Measurements from ENCODE around the gene SLC35F3.

The SLC35F3 gene

DNA sequence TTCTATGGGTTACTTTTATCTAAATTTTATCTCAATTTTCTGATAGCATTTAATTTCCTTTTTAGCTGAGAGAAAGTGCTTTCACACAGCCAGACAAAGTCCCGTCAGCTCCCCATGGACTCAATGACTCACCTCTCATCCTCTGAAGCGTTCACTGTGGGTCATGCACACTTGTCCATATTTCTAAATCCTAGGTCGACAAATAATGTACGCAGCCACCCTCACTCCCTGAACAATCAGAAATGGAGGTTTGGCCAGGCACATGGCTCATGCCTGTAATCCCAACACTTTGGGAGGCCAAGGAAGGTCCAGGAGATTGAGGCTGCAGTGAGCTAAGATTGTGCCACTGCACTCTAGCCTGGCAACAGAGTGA lies 426.4 kb downstream of the SLC35F3 start:
- no peak for DNase-seq

- DNase-seq: no peak
Measured at GRCh38 chr1:234331507-234331906, 427.0 kb downstream of the SLC35F3 start.

DNA sequence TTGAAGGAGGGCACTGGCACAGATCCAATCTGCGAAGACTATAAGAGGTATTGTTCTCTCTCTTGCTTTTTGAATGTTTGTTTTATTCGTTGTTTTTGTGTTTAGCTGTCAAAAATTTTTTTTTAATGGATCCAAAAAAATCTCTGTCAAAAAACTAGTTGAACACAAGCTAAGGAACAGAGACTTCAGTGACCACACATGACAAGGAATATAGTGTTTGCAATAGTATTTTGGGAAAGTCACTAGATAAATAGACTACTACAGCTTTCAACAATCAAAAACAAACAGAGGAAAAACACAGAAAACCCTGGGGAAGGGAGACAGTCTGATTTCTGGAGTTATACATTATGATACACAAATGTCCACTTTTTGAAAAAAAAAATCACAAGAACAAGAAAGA lies 431.9 kb downstream of the SLC35F3 start:
- DNase-seq: no peak

GRCh38 chr1:234337233-234337632 lies 432.8 kb downstream of the SLC35F3 start:
- DNase-seq: no peak

DNA sequence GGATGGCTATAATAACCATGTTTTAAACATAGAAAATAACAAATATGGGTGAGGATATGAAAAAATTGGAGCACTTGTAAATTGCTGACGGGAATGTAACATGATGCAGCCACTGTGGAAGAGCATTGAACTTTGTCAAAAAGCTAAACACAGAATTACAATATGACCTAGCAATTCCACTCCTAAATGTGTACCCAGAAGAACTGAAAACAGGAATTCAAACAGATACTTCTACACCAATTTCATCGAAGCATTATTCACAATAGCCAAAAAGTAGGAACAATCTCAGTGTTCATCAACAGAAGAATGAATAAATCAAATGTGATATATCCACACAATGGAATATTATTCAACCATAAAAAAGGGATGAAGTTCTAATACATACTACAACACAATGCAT lies 436.1 kb downstream of the SLC35F3 start:
- no peak for DNase-seq

- no peak for DNase-seq
Measured at GRCh38 chr1:234342774-234343173, 438.3 kb downstream of the SLC35F3 start.

- DNase-seq: no peak
Measured at GRCh38 chr1:234345237-234345636, 440.8 kb downstream of the SLC35F3 start.

GRCh38 chr1:234348964-234349363 lies 444.5 kb downstream of the SLC35F3 start:
- no peak for DNase-seq

GRCh38 chr1:234355782-234356510 lies 451.5 kb downstream of the SLC35F3 start:
- no peak for DNase-seq

DNA sequence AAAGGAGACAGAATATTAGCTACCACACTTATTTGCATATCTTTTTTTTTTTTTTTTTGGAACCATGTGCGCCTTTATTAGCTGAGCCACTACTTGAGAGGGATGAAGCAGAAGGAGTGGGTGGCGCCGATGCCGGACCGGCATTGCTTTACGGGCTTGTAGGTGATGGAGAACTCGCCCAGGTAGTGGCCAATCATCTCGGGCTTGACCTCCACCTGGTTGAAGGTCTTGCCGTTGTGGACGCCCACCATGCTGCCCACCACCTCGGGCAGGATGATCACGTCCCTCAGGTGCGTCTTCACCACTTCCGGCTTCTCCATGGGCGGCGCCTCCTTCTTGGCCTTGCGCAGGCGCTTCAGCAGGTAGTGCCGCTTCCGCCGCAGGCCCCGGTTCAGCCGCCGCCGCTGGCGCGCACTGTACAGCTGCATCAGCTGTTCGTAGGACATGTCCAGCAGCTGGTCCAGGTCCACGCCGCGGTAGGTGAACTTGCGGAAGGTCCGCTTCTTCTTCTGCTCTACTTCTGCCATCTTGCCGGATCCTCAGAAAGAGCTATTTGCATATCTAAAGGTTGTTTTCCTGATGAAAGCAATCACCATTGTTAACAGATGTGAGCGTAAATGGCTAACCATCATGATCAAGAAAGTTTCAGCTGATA lies 452.3 kb downstream of the SLC35F3 start:
- peak; percentile 71 for DNase-seq

GRCh38 chr1:234357831-234358230 lies 453.4 kb downstream of the SLC35F3 start:
- DNase-seq: no peak

GRCh38 chr1:234361102-234361603 lies 456.7 kb downstream of the SLC35F3 start:
- DNase-seq: no peak

- DNase-seq: no peak
Measured at GRCh38 chr1:234362558-234362957, 458.1 kb downstream of the SLC35F3 start.

GRCh38 chr1:234368320-234369032 lies 464.0 kb downstream of the SLC35F3 start:
- DNase-seq: no peak

- no peak for DNase-seq
Measured at GRCh38 chr1:234369033-234369430, 464.6 kb downstream of the SLC35F3 start.

DNA sequence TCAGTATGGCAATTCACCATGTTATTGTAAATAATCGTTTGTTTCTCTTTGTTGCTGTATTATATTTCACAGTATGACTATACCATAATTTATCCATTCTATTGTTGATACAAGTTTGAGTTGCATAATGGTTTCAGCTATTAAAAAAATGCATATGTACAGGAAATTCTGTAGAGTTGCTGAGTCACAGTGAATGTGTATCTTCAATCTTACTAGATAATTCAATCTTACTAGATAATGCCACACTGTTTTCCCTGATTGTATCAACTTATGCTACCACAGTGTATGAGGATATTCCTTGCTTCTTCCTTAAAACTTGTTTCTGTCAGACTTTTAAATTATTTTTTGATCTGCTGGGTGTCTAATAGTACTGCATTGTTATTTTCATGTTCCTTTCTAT lies 465.3 kb downstream of the SLC35F3 start:
- no peak for DNase-seq

GRCh38 chr1:234371414-234371813 lies 466.9 kb downstream of the SLC35F3 start:
- DNase-seq: no peak

GRCh38 chr1:234372011-234372757 lies 467.7 kb downstream of the SLC35F3 start:
- no peak for DNase-seq

DNA sequence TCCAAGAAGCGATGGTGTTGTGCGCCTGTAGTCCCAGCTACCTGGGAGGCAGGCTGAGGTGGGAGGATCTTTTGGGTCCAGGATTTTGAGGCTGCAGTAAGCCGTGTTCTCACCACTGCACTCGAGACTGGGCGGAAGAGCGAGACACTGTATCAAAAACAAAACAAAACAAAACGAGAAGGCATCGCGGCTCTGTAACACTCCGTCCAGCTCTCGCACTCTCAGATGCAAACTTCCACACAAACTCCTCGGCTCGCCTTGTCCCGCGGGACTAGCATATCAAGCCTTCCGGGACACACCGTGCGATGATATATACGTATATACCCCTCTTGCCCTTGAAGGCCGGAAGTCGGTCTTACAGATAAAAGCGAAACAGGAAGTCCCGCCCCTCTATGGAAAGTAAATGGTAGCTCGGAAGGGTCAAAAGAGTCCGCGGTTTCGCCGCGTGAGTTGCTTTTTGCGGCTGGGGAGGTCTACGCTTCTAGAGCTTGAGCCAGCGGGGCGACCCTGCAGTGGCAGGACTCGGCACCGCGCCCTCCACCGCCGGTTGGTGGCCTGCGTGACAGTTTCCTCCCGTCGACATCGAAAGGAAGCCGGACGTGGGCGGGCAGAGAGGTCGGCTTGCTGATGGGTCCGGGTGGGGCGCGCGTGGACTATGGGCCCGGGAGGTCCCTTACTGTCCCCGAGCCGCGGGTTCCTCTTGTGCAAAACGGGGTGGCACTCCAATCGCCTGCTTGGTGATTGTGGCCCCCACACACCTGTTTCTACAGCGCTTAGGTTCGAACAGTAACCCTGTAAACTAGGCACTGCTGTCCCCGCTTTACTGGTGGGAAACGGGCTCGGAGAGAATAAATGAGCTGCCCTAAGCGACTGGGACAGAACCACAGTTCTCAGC lies 468.8 kb downstream of the SLC35F3 start, which contains the start of gene COA6:
Gene COA6 (plus strand): TSS at position 393 of the 895 bp plus-strand sequence. CDS start 11 bp downstream, at position 404.
- DNase-seq: peak; percentile 87

GRCh38 chr1:234373959-234374254 lies 469.4 kb downstream of the SLC35F3 start:
- no peak for DNase-seq

Measured in DMS79 (cell line).